ENCODE measurements around the gene PPP4R3A. TPM values are rescaled to one million over a fixed set of nuclear protein-coding genes. Genes with fewer than 3 reads are reported as not detected.
"Not testable (repeated sequence)": the region's sequence is repeated elsewhere in the genome, so short reads cannot be mapped to it uniquely, and the experiment has no call there.

Gene PPP4R3A
- total RNA-seq, 1 donor from 2014 or later, result 57.7 TPM

GRCh38 chr14:91545946-91546716 lies 36.0 kb upstream of the PPP4R3A start:
- no peak for DNase-seq (ENCODE audit: low spot score)
- TF ChIP-seq CTCF (IDR thresholded peaks at IDR 0.05), result no peak
- Mint-ChIP-seq H3K4me1 (ENCODE audit: low read depth) (no peaks in the 10 kb centered on the region), H3K27ac (ENCODE audit: unreplicated experiment) (no peak overlapping the region), H3K4me3 (ENCODE audit: unreplicated experiment) (no peak overlapping the region), H3K9me3 (ENCODE audit: low read depth) (peaks cover 14% of the 10 kb centered on the region), H3K36me3 (ENCODE audit: low read depth) (no peaks in the 10 kb centered on the region), H3K27me3 (ENCODE audit: low read depth) (peaks cover 10% of the 10 kb centered on the region)

GRCh38 chr14:91545204-91545603 lies 35.1 kb upstream of the PPP4R3A start:
- H3K27ac Mint-ChIP-seq (ENCODE audit: unreplicated experiment), result no peak overlapping the region
- no peaks in the 10 kb centered on the region for H3K4me1 Mint-ChIP-seq (ENCODE audit: low read depth)
- DNase-seq (ENCODE audit: low spot score), result no peak
- no peak for TF ChIP-seq CTCF (IDR thresholded peaks at IDR 0.05)
- peaks cover 1% of the 10 kb centered on the region for H3K36me3 Mint-ChIP-seq (ENCODE audit: low read depth)
- H3K4me3 Mint-ChIP-seq (ENCODE audit: unreplicated experiment), result no peak overlapping the region
- peaks cover 17% of the 10 kb centered on the region for H3K9me3 Mint-ChIP-seq (ENCODE audit: low read depth)
- H3K27me3 Mint-ChIP-seq (ENCODE audit: low read depth), result peaks cover 10% of the 10 kb centered on the region

- Mint-ChIP-seq H3K4me3 (ENCODE audit: unreplicated experiment) (no peak overlapping the region), H3K27me3 (ENCODE audit: low read depth) (peaks cover 8% of the 10 kb centered on the region), H3K36me3 (ENCODE audit: low read depth) (peaks cover 1% of the 10 kb centered on the region), H3K27ac (ENCODE audit: unreplicated experiment) (no peak overlapping the region), H3K9me3 (ENCODE audit: low read depth) (peaks cover 8% of the 10 kb centered on the region), H3K4me1 (ENCODE audit: low read depth) (no peaks in the 10 kb centered on the region)
- no peak for DNase-seq (ENCODE audit: low spot score)
- TF ChIP-seq CTCF (IDR thresholded peaks at IDR 0.05), result no peak
Measured at GRCh38 chr14:91536327-91536726, 26.2 kb upstream of the PPP4R3A start.

DNA sequence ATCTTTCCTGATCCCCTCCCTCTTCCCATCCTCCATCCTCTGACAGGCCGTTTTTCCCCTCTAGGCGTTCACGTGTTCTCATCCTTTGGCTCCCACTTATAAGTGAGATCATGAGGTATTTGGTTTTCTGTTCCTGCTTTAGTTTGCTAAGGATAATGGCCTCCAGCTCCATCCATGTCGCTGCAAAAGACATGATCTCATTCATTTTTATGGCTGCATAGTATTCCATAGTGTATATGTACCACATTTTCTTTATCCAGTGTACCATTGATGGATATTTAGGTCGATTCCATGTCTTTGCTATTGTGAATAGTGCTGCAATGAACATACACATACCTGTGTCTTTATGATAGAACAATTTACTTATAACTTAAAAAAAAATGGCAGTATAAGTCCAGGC lies 23.9 kb upstream of the PPP4R3A start:
- not testable (repeated sequence) for H3K27ac Mint-ChIP-seq (ENCODE audit: unreplicated experiment); H3K9me3 Mint-ChIP-seq (ENCODE audit: low read depth); H3K27me3 Mint-ChIP-seq (ENCODE audit: low read depth); H3K4me3 Mint-ChIP-seq (ENCODE audit: unreplicated experiment); DNase-seq (ENCODE audit: low spot score); H3K4me1 Mint-ChIP-seq (ENCODE audit: low read depth); H3K36me3 Mint-ChIP-seq (ENCODE audit: low read depth)

- Mint-ChIP-seq H3K4me3 (ENCODE audit: unreplicated experiment) (no peak overlapping the region), H3K27ac (ENCODE audit: unreplicated experiment) (no peak overlapping the region), H3K4me1 (ENCODE audit: low read depth) (no peaks in the 10 kb centered on the region), H3K36me3 (ENCODE audit: low read depth) (no peaks in the 10 kb centered on the region), H3K9me3 (ENCODE audit: low read depth) (no peaks in the 10 kb centered on the region), H3K27me3 (ENCODE audit: low read depth) (peaks cover 10% of the 10 kb centered on the region)
- TF ChIP-seq CTCF (IDR thresholded peaks at IDR 0.05), result no peak
- no peak for DNase-seq (ENCODE audit: low spot score)
Measured at GRCh38 chr14:91533623-91534022, 23.5 kb upstream of the PPP4R3A start.

DNA sequence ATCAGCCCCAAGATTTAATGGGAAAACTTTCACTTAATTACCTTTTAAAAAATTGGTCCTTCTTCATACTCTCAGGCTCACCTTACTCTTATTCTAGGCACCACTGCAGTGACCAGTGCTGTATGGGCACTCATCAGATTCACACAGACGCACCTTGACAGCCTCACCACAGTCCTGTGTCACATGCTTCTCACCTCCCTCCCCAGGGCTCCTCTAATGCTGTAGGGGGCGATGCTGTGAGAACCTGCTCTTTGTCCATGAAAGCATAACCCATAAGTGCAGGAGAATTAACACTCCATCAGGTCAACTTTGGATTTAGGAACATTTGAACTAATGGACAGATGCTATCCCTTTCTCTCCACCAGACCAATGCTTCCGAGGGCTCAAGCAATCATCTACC lies 13.9 kb upstream of the PPP4R3A start:
- Mint-ChIP-seq H3K27ac (ENCODE audit: unreplicated experiment) (no peak overlapping the region), H3K27me3 (ENCODE audit: low read depth) (peaks cover 12% of the 10 kb centered on the region), H3K4me3 (ENCODE audit: unreplicated experiment) (no peak overlapping the region), H3K36me3 (ENCODE audit: low read depth) (peaks cover 7% of the 10 kb centered on the region), H3K9me3 (ENCODE audit: low read depth) (peaks cover 3% of the 10 kb centered on the region), H3K4me1 (ENCODE audit: low read depth) (no peaks in the 10 kb centered on the region)
- no peak for DNase-seq (ENCODE audit: low spot score)
- no peak for TF ChIP-seq CTCF (IDR thresholded peaks at IDR 0.05)

Measured in chondrocyte (in vitro differentiated cells).